Skeletal muscle satellite cell (primary cell): ENCODE results near the gene LAMA2.
A peak's percentile ranks its signal among the peaks of the same experiment; 100 is the strongest.

Experiments used
- H3K27me3 ChIP-seq: 2 replicates; pipeline ENCODE4 v1.7.0; 2013; ENCODE audit warnings: low read length; ENCODE audit not compliant: control insufficient read depth, insufficient read depth
- H3K36me3 ChIP-seq: 2 replicates; pipeline ENCODE4 v1.7.0; 2013; ENCODE audit warnings: mild to moderate bottlenecking, control low read depth, low read length; ENCODE audit not compliant: insufficient read depth
- H3K4me1 ChIP-seq: 2 replicates; pipeline ENCODE4 v1.7.0; 2013; ENCODE audit warnings: low read length; ENCODE audit not compliant: control insufficient read depth, insufficient read depth
- H3K4me2 ChIP-seq: 2 replicates; pipeline ENCODE4 v1.7.0; 2013; ENCODE audit warnings: mild to moderate bottlenecking, low read length
- H3K4me3 ChIP-seq: 2 replicates; pipeline ENCODE4 v1.7.0; 2013; ENCODE audit warnings: low read length
- H3K9ac ChIP-seq: 2 replicates; pipeline ENCODE4 v1.7.0; 2013; ENCODE audit warnings: mild to moderate bottlenecking, low read depth, low read length, moderate library complexity
- H3K9me3 ChIP-seq: replicated peaks from 2 replicates; pipeline ENCODE4 v1.7.0; 2013; ENCODE audit warnings: mild to moderate bottlenecking, control low read depth, low read length

The LAMA2 gene

GRCh38 chr6:129203190-129203900 lies 320.4 kb downstream of the LAMA2 start:
- no peak overlapping the region for H3K9ac ChIP-seq
- H3K4me1 ChIP-seq, result no peaks in the 10 kb centered on the region
- H3K27me3 ChIP-seq, result no peaks in the 10 kb centered on the region
- no peaks in the 10 kb centered on the region for H3K9me3 ChIP-seq
- no peak overlapping the region for H3K4me2 ChIP-seq
- no peak overlapping the region for H3K4me3 ChIP-seq
- no peaks in the 10 kb centered on the region for H3K36me3 ChIP-seq

GRCh38 chr6:129206821-129207220 lies 323.9 kb downstream of the LAMA2 start:
- Histone ChIP-seq H3K36me3 (no peaks in the 10 kb centered on the region), H3K4me2 (no peak overlapping the region), H3K4me3 (no peak overlapping the region), H3K4me1 (peaks cover 7% of the 10 kb centered on the region), H3K9me3 (no peaks in the 10 kb centered on the region), H3K27me3 (no peaks in the 10 kb centered on the region), H3K9ac (no peak overlapping the region)

- no peak overlapping the region for H3K4me2 ChIP-seq
- H3K9ac ChIP-seq, result no peak overlapping the region
- H3K4me1 ChIP-seq, result peaks cover 15% of the 10 kb centered on the region
- no peaks in the 10 kb centered on the region for H3K27me3 ChIP-seq
- H3K4me3 ChIP-seq, result no peak overlapping the region
- no peaks in the 10 kb centered on the region for H3K9me3 ChIP-seq
- no peaks in the 10 kb centered on the region for H3K36me3 ChIP-seq
Observed at GRCh38 chr6:129207832-129208231, 324.9 kb downstream of the LAMA2 start.

GRCh38 chr6:129208415-129209034 lies 325.6 kb downstream of the LAMA2 start:
- H3K4me2 ChIP-seq, result no peak overlapping the region
- H3K9ac ChIP-seq, result no peak overlapping the region
- peaks cover 18% of the 10 kb centered on the region for H3K4me1 ChIP-seq
- no peak overlapping the region for H3K4me3 ChIP-seq
- H3K36me3 ChIP-seq, result no peaks in the 10 kb centered on the region
- H3K27me3 ChIP-seq, result no peaks in the 10 kb centered on the region
- no peaks in the 10 kb centered on the region for H3K9me3 ChIP-seq

GRCh38 chr6:129209355-129209754 lies 326.4 kb downstream of the LAMA2 start:
- Histone ChIP-seq H3K4me1 (peaks cover 18% of the 10 kb centered on the region), H3K4me3 (no peak overlapping the region), H3K4me2 (no peak overlapping the region), H3K9me3 (no peaks in the 10 kb centered on the region), H3K9ac (no peak overlapping the region), H3K36me3 (no peaks in the 10 kb centered on the region), H3K27me3 (no peaks in the 10 kb centered on the region)

- Histone ChIP-seq H3K4me2 (no peak overlapping the region), H3K9ac (no peak overlapping the region), H3K9me3 (no peaks in the 10 kb centered on the region), H3K4me3 (no peak overlapping the region), H3K36me3 (no peaks in the 10 kb centered on the region), H3K27me3 (no peaks in the 10 kb centered on the region), H3K4me1 (peaks cover 18% of the 10 kb centered on the region)
Observed at GRCh38 chr6:129210684-129211083, 327.7 kb downstream of the LAMA2 start.

GRCh38 chr6:129211626-129212025 lies 328.7 kb downstream of the LAMA2 start:
- Histone ChIP-seq H3K4me2 (no peak overlapping the region), H3K9me3 (no peaks in the 10 kb centered on the region), H3K27me3 (no peaks in the 10 kb centered on the region), H3K4me1 (peaks cover 18% of the 10 kb centered on the region), H3K4me3 (no peak overlapping the region), H3K9ac (peak overlapping the region; percentile 54), H3K36me3 (no peaks in the 10 kb centered on the region)

- Histone ChIP-seq H3K9ac (peak overlapping the region; percentile 57), H3K4me3 (no peak overlapping the region), H3K4me1 (peaks cover 18% of the 10 kb centered on the region), H3K27me3 (no peaks in the 10 kb centered on the region), H3K36me3 (no peaks in the 10 kb centered on the region), H3K9me3 (no peaks in the 10 kb centered on the region), H3K4me2 (peak overlapping the region; percentile 29)
Observed at GRCh38 chr6:129212081-129212480, 329.1 kb downstream of the LAMA2 start.

GRCh38 chr6:129215246-129215645 lies 332.3 kb downstream of the LAMA2 start:
- Histone ChIP-seq H3K9ac (no peak overlapping the region), H3K4me3 (no peak overlapping the region), H3K36me3 (no peaks in the 10 kb centered on the region), H3K4me1 (peaks cover 22% of the 10 kb centered on the region), H3K4me2 (no peak overlapping the region), H3K27me3 (no peaks in the 10 kb centered on the region), H3K9me3 (no peaks in the 10 kb centered on the region)

GRCh38 chr6:129215916-129216520 lies 333.1 kb downstream of the LAMA2 start:
- H3K4me1 ChIP-seq, result peaks cover 22% of the 10 kb centered on the region
- H3K27me3 ChIP-seq, result no peaks in the 10 kb centered on the region
- H3K4me2 ChIP-seq, result no peak overlapping the region
- no peak overlapping the region for H3K9ac ChIP-seq
- no peak overlapping the region for H3K4me3 ChIP-seq
- no peaks in the 10 kb centered on the region for H3K9me3 ChIP-seq
- H3K36me3 ChIP-seq, result no peaks in the 10 kb centered on the region

GRCh38 chr6:129217701-129218100 lies 334.8 kb downstream of the LAMA2 start:
- no peaks in the 10 kb centered on the region for H3K9me3 ChIP-seq

More at GRCh38 chr6:129217701-129218100, 334.8 kb downstream of the LAMA2 start:
- Histone ChIP-seq H3K4me2 (no peak overlapping the region), H3K27me3 (no peaks in the 10 kb centered on the region), H3K9ac (no peak overlapping the region), H3K4me3 (no peak overlapping the region), H3K4me1 (peaks cover 8% of the 10 kb centered on the region), H3K36me3 (no peaks in the 10 kb centered on the region)
